Smooth muscle cell (in vitro differentiated cells): Measurements from ENCODE around the gene OSBPL3. TPM values are rescaled to one million over a fixed set of nuclear protein-coding genes. Genes with fewer than 3 reads are reported as not detected.

Experiments
- DNase-seq: peaks from one replicate; lab custom pipeline; 2025; ENCODE audit not compliant: unreplicated experiment; lab: John Stamatoyannopoulos, UW
- H2AFZ ChIP-seq: fragments of 200-600 bp; sonication (generic); 2 replicates; pipeline ENCODE4 v1.6.0; 2016; ENCODE audit warnings: antibody characterized with exemption, low read depth, mild to moderate bottlenecking
- H3F3A ChIP-seq: fragments of 200-600 bp; sonication (generic); 2 replicates; pipeline ENCODE4 v1.6.0; 2017; ENCODE audit warnings: antibody characterized with exemption, low read depth
- H3K27ac ChIP-seq: fragments of 200-600 bp; sonication (generic); 2 replicates; pipeline ENCODE4 v1.5.1; 2016; ENCODE audit warnings: low read depth, mild to moderate bottlenecking
- H3K27me3 ChIP-seq: fragments of 200-600 bp; sonication (generic); 2 replicates; pipeline ENCODE4 v1.6.1; 2016; ENCODE audit warnings: low read depth, mild to moderate bottlenecking
- H3K36me3 ChIP-seq: fragments of 200-600 bp; sonication (generic); 2 replicates; pipeline ENCODE4 v1.5.1; 2016; ENCODE audit warnings: low read depth
- H3K4me1 ChIP-seq: fragments of 200-600 bp; sonication (generic); 2 replicates; pipeline ENCODE4 v1.5.1; 2016; ENCODE audit warnings: low read depth
- H3K4me2 ChIP-seq: fragments of 200-600 bp; sonication (generic); 2 replicates; pipeline ENCODE4 v1.6.0; 2016; ENCODE audit warnings: mild to moderate bottlenecking
- H3K4me3 ChIP-seq: fragments of 200-600 bp; sonication (generic); 2 replicates; pipeline ENCODE4 v1.5.1; 2016; ENCODE audit warnings: mild to moderate bottlenecking
- H3K79me2 ChIP-seq: fragments of 200-600 bp; sonication (generic); 2 replicates; pipeline ENCODE4 v1.6.0; 2016; ENCODE audit warnings: low read depth, mild to moderate bottlenecking
- H3K9ac ChIP-seq: fragments of 200-600 bp; sonication (generic); 2 replicates; pipeline ENCODE4 v1.6.0; 2016; ENCODE audit warnings: low read depth
- H3K9me3 ChIP-seq: fragments of 200-600 bp; sonication (generic); replicated peaks from 2 replicates; pipeline ENCODE4 v1.5.1; 2016; ENCODE audit warnings: low read depth
- H4K20me1 ChIP-seq: fragments of 200-600 bp; sonication (generic); 2 replicates; pipeline ENCODE4 v1.6.0; 2016; ENCODE audit warnings: low read depth
- CTCF ChIP-seq: fragments of 200-600 bp; sonication (generic); IDR thresholded peaks from 2 replicates; pipeline ENCODE4 v1.5.1; 2017; ENCODE audit warnings: borderline replicate concordance, mild to moderate bottlenecking, antibody characterized with exemption; ENCODE audit not compliant: insufficient read depth, poor library complexity, severe bottlenecking
- WGBS: methylation state at CpG from one replicate; pipeline ENCODE4 v1.1.7; 2016; ENCODE audit warnings: low lambda C conversion rate; 5-methylcytosine and 5-hydroxymethylcytosine counted together
- polyA plus RNA-seq: library from polyadenylated mRNA; unstranded; fragments of >200 nt; fragmentation: Nextera tagmentation; extraction: Ambion mirVana; gene quantifications from 2 replicates; pipeline ENCODE4 v1.2.1, GENCODE V29; 2016
- total RNA-seq: library from RNA; depleted of rRNA; stranded (reverse); fragments of >200 nt; gene quantifications from 2 replicates; pipeline ENCODE4 v1.2.3, GENCODE V29; 2014

The OSBPL3 gene
- total and polyA plus RNA-seq, 2 experiments from 2014 or later: 6.2 to 16.3 TPM

- Histone ChIP-seq H2AFZ (no peak overlapping the region), H3K36me3 (no peaks in the 10 kb centered on the region), H4K20me1 (peaks cover 17% of the 10 kb centered on the region), H3K4me1 (peaks cover 3% of the 10 kb centered on the region), H3K27ac (no peak overlapping the region), H3K9ac (no peak overlapping the region), H3K79me2 (peaks cover 9% of the 10 kb centered on the region), H3F3A (no peaks in the 10 kb centered on the region), H3K4me2 (no peak overlapping the region), H3K4me3 (no peak overlapping the region), H3K9me3 (no peaks in the 10 kb centered on the region), H3K27me3 (no peaks in the 10 kb centered on the region)
- WGBS: 97% methylated on average over 3 of the region's 3 CpGs
- TF ChIP-seq CTCF: no peak
- no peak for DNase-seq
Measured at GRCh38 chr7:24920451-24921361, 59.3 kb downstream of the OSBPL3 start.

- no peaks in the 10 kb centered on the region for H3K9me3 ChIP-seq
- H2AFZ ChIP-seq: no peak overlapping the region
- H3K4me2 ChIP-seq: no peak overlapping the region
- no peak overlapping the region for H3K4me3 ChIP-seq
- 84% methylated on average over 3 of the region's 3 CpGs for WGBS
- H4K20me1 ChIP-seq: peaks cover 8% of the 10 kb centered on the region
- no peaks in the 10 kb centered on the region for H3K36me3 ChIP-seq
- H3K79me2 ChIP-seq: peaks cover 9% of the 10 kb centered on the region
- TF ChIP-seq CTCF: no peak
- peaks cover 3% of the 10 kb centered on the region for H3K4me1 ChIP-seq
- no peaks in the 10 kb centered on the region for H3F3A ChIP-seq
- H3K27ac ChIP-seq: no peak overlapping the region
- H3K27me3 ChIP-seq: no peaks in the 10 kb centered on the region
- no peak overlapping the region for H3K9ac ChIP-seq
- no peak for DNase-seq
Measured at GRCh38 chr7:24917510-24918239, 62.3 kb downstream of the OSBPL3 start.

- H3K4me2 ChIP-seq: no peak overlapping the region
- WGBS: 69% methylated on average over 4 of the region's 4 CpGs
- no peaks in the 10 kb centered on the region for H3K27me3 ChIP-seq
Measured at GRCh38 chr7:24916463-24917040, 63.4 kb downstream of the OSBPL3 start.

More at GRCh38 chr7:24916463-24917040, 63.4 kb downstream of the OSBPL3 start:
- no peaks in the 10 kb centered on the region for H3F3A ChIP-seq
- H3K9ac ChIP-seq: no peak overlapping the region
- H3K4me1 ChIP-seq: peaks cover 2% of the 10 kb centered on the region
- no peak overlapping the region for H3K27ac ChIP-seq
- TF ChIP-seq CTCF: no peak
- no peak overlapping the region for H3K4me3 ChIP-seq
- DNase-seq: no peak
- H2AFZ ChIP-seq: no peak overlapping the region
- H4K20me1 ChIP-seq: peaks cover 4% of the 10 kb centered on the region
- H3K79me2 ChIP-seq: peaks cover 9% of the 10 kb centered on the region
- H3K9me3 ChIP-seq: no peaks in the 10 kb centered on the region
- no peaks in the 10 kb centered on the region for H3K36me3 ChIP-seq
